B cell (primary cell): ENCODE measurements around the gene FAM107B.

Experiments
- CTCF ChIP-seq: fragments of 200-600 bp; IDR thresholded peaks from one replicate; pipeline ENCODE4 v1.8.0; 2022; ENCODE audit warnings: antibody characterized with exemption, mild to moderate bottlenecking
- EZH2 ChIP-seq: IDR thresholded peaks from 2 replicates; pipeline ENCODE4 v1.6.1; 2012; ENCODE audit warnings: borderline replicate concordance, low read depth, mild to moderate bottlenecking, moderate library complexity, low read length; ENCODE audit not compliant: insufficient read depth, poor library complexity, severe bottlenecking

DNA sequence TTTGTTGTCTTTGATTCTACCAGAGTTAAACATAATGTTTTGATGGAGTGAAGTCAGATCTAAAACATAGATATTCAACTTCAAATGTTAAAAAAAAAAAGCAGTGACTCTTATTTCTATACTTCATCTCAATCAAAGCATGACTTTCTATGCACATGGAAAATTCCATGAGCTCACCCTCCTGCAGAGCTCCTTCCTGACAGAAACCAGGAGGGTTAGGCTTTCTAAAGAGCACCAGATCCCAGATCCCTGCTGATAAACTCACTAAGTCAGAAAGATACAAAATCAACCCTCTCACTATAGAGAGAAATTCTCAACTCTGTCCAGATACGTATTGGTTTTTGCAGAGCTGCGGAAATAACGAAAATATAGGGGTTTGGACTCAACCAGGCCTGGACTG, 122.6 kb downstream of the FAM107B start:
- no peak for TF ChIP-seq CTCF
- TF ChIP-seq EZH2, result no peak
